Glomerular visceral epithelial cell (primary cell): Measurements from ENCODE around the gene USP53.
"Not testable (repeated sequence)": the region's sequence is repeated elsewhere in the genome, so short reads cannot be mapped to it uniquely, and the experiment has no call there.

Experiments used
- DNase-seq: peaks from one replicate; pipeline ENCODE4 v3.0.0-alpha.2; 2016; ENCODE audit errors: extremely low spot score

The USP53 gene

DNA sequence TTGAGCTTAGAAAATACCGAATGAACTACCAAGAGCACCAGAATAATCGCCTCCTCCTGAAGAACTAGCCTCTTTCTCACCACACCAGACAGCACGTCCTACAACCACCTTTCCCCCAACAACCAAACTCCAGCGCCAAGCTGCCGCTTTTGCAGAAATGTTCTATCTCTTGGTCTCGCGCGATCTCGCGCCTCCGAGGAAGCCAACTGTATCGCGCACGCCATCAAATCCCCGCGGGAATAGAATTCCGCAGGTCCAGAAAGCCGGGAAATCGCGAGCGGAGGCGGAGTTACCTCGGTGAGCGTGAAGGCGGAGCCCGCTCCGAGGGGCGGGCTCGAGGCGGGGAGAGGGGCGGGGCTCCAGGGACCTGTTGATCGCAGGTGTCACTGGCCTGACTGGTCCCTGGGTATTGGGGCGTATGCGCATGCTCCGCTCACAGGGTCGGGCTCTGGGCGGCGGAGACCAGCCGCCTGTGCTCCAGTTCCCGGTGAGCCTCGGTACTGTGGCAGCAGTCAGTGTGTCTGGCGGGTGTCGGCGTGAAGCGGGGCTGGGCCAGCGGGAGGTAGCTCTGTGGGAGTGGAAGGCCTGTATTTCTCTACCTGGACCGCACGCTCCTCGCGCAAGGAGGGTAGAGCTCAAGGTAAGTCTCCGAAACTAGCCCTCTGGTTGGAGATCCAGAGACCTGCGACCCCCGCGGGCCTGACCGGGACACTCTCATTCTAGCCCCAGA, at the start of gene USP53:
TSS of gene USP53 (plus strand) at position 480 of the 730 bp plus-strand sequence. CDS start 27,047 bp downstream, outside the sequence.
- peak; percentile 99 for DNase-seq

DNA sequence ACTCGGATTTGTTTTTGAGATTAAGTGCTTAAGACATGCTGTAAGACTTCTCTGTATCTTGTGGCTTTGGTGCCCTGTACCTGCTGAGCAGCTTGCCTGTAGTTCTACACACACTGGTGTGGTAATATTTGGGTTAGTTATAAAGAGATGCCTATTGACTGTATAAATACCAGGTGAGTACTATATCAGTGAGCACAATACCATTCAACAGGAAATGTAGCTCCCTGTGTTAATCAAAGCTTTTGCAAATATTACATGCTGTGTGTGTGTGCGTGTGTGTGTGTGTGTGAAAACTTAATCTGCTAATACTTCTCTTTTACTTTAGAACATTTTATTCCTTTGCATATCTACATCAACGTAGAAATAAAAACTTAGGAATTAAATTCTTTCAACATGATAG, 46.7 kb upstream of the USP53 start:
- DNase-seq = no peak

DNA sequence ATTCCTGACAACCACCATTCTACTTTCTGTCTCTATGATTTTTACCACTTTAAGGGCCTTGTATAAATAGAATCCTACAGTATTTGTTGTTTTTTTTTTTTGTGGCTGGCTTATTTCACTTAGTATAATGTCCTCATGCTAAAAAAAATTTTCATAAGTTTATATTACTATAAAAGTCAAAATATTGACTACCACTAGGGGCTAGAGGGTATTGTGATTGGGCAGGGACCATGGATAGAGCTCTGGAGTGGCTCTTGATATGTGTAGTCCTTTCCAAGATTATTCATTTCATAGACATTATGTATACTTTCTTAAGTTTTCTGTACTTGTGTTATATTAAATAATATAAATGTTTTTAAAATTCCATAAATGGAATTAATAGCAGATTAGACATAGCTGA, 42.3 kb upstream of the USP53 start:
- no peak for DNase-seq

DNA sequence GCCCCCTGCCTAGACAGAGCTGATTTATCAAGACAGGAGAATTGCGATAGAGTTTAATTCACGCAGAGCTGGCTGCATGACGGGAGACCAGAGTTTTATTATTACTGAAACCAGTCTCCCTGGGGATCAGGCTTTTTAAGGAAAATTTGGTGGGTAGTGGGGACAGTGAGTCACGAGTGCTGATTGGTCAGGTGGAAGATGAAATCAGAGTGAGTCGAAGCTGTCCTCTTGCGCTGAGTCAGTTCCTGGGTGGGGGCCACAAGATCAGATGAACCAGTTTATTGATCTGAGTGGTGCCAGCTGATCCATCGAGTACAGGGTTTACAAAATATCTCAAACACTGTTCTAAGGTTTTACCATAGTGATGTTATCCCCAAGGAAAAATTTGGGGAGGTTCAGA, 40.3 kb upstream of the USP53 start:
- DNase-seq = no peak

DNA sequence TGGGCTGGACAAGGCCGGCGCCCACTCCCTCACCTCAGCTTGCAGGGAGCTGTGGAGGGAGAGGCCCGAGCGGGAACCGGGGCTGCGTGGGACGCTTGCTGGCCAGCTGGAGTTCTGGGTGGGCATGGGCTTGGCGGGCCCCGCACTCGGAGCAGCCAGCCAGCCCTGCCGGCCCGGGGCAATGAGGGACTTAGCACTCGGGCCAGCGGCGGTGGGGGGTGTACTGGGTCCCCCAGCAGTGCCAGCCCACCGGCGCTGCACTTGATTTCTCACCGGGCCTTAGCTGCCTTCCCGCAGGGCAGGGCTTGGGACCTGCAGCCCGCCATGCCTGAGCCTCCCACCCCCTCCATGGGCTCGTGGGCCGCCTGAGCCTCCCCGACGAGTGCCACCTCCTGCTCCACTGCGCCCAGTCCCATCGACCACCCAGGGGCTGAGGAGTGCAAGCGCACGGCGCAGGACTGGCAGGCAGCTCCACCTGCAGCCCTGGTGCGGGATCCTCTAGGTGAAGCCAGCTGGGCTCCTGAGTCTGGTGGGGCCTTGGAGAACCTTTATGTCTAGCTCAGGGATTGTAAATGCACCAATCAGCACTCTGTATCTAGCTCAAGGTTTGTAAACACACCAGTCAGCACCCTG, 38.7 kb upstream of the USP53 start:
- DNase-seq = not testable (repeated sequence)

DNA sequence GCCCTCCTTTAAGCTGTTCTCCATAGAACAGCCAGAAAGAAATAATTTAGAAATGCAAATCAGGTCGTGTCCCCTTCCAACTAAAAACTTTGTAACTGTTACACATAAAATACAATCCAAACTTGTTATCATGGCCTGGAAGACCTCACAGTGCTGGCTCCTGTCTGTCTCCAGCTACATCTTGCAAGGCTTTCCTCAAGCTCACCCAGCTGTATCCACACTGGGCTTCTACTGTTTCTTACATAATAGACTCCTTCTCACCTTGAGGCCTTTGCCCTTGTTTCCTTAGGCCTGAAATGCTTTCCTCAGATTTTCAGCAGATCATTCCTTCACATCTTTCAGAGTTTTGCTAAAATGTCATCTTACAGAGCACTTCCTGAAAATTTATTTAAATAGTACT, 33.5 kb upstream of the USP53 start:
- no peak for DNase-seq

DNA sequence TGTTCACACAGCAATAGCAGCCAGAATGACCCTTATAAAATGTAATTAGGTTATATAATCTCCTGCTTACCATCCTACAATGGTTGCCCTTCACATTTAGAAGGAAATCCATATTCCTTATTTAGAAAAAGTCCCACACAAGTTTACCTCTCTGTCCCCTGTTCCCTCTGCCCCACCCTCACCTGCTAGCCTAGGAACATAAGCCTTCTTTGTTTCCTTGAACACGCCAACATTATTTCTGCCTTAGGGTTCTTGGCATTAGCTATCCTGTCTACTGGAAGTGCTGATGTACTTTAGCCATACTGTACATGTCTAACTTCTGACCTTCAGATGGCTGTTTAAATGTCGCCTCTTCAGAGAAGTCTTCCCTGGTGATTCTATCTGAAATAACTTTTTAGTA, 28.4 kb upstream of the USP53 start:
- no peak for DNase-seq

DNA sequence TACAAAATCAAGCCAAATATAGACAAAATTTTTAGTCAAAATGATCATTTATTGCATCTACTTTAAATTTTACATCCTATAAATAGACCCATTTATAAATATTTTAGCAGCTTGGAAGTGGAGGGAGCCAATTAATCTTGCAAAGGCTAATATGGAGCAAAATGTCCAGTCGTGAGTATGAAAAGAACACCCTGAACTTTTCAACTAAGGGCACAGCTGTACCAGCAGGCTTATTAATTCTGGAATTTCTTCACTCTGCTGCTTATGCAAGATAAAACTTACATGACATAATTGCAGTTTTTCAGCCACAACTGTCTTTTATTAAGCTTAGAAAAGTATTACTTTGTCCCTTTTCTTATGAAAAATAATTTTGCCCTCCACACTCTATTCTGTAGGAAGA, 22.9 kb upstream of the USP53 start:
- no peak for DNase-seq

DNA sequence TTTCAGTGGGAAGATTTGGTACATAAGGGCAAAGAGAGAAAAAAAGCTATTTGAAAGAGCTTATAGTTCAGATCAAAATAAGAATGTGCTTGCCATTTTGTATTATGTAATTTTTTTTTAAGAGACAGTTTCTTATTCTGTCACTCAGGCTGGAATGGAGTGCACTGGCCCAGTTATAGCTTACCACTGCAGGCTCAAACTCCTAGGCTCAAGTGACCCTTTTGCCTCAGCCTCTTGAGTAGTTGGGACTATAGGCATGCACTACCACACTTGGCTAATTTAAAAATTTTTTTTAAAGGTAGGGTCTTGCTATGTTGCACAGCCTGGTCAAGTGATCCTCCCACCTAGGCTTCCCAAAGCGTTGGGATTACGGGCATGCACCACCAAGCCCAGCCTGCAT, 22.2 kb upstream of the USP53 start:
- no peak for DNase-seq

DNA sequence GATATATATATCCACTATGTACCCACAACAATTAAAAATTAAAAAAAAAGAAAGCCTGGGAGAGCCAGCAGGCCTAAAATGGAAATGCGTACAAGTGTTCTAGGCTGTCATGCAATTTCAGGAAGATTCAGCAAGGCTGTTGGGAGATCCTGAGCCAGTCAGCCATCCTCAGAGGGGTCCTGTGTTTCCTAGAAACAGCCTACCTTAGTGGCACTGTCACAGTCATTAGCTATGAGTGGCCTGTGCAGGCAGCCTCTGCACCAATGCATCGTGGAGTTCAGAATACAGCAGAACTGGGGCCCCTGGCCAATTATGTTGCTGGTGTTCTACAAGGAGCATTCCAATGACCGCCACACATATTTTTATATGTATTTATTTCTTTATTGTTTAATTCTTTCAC, 21.0 kb upstream of the USP53 start:
- DNase-seq = no peak

DNA sequence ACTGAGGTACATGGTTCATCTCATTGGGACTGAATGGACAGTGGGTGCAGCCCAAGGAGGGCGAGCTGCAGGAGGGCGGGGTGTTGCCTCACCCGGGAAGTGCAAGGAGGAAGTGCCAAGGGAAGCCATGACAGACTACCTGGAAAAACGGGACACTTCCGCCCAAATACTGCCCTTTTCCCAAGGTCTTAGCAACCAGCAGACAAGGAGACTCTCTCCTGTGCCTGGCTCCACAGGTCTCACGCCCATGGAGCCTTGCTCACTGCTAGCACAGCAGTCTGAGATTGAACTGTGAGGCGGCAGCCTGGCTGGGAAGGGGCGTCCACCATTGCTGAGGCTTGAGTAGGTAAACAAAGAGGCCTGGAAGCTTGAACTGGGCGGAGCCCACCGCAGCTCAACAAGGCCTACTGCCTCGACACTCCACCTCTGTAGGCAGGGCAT, 14.7 kb upstream of the USP53 start:
- no peak for DNase-seq

DNA sequence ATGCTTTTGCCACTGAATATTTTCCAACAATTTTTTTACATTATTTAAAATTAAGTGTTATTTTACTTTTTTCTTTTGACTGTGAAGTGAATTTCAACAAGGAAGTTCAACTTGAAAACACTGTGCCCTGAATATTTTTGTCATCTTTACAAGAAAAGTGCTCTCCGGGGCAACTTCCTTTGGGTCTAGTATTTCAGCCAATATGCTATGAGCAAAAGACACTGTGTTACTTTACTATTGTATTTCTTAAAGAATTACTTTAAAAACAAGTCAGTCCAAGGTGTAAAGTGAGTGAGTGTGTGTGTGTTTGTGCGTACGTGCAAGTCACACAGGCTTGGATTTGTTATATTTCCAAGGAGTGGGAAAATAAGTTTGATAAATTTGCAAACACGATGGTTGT, 7.6 kb upstream of the USP53 start:
- DNase-seq = no peak

DNA sequence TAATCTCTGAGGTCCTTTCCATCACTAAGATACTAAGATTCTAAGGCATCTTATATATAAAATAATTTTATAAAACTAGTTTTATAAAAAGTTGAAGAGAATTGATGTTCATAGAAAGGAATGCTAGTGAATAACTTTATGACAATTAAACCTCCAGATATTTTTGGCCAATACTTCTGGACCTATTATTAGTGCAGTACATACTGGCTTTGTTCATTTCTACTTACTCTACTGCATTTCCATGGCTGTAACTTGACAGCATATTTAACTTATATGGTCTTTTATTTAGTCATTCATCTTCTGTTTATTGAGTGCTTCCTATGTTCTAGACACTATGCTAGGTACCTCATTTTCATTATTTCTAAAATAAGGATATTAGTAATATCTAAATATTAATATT, 6.8 kb upstream of the USP53 start:
- DNase-seq = no peak

DNA sequence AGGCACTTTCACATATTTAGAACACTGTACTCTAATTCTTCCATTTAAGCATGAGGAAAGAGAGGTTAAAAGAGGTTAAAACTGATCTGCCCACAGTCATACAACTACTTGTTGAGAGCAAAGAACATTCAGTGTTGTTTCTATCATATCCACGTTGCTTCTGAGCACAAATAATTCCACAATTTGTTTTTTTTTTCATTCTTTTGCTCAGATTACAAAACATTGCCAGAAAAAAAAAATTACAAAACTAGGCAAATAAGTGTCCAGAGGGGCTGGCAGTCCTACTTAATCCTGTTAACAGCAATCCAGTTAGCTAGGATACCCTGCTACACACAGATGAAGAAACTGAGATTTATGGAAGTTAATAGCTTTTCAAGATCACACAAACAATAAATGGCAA, 6.3 kb upstream of the USP53 start:
- DNase-seq = no peak

DNA sequence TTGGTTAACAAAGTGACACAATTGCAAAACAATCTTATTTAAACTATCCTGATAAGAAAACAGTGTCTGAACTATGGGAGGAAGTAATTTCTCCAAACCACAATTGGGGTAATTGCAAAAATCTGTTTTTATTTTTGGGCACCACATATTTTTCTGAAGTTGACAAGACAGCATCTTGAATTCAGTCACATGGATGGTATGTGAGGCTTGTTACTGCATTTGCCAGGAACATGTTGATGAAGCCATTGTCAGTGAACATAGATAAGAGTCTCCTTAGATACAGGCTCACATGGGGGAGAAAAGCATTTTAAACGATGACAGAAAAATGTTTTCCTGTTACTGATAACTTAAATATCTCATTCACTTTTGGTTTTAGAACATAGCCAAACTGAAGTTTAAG, 5.5 kb upstream of the USP53 start:
- no peak for DNase-seq

DNA sequence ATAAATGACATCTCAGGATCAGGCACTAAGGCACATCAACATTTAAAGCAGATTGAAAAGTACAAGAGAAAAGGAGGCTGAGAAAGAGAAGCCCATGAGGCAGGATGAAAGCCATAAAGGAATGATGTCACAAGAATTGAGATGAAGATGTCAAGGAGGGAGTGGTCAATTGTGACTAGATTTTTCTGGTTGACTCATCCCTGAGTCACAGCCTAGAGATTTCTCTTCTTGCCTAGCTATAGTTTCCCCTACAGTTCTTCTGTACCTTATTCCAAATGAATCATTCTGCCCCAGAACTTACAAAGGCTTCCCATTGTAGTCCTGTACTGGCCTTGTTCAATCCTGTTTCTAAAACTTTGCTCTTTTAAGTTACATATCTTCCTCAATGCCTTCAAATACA, 3.4 kb upstream of the USP53 start:
- peak; percentile 80 for DNase-seq

DNA sequence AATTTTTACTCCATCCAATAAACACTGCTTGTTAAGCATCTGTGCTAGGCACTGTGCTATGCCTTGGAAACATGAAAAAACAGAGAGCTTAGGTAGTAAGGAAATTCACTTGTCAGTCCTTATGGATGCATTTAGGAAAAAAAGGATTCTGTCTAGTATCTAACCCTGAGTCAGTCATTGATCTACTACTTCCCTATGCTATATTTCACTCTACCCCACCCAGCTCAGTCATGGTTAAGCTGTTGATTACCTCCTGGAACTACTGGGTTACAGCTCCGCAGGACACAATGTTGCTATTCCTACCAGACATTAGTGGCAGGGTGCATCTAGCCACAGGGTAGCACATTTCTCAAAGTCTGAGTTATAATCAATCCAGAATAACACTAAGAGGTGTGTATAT, 2.9 kb upstream of the USP53 start:
- DNase-seq = no peak

DNA sequence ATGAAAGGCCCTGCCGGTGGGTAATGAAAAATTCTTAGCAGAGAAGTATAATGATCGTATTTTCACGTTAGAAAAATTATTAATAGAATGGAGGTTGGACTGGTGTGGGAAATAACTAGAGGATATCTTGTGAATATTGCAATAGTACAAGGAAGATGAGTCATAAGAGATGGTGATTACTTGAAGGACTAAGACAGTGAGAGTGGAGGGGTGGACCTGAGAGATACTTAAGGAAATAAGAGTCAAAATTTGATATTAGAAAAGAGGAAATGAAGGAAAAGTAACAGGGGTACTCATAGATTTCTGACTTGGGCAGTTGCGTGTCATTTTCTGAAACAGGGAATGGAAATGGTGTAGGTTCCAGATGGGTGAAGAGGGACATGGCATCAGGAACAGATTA, 1.7 kb upstream of the USP53 start:
- peak; percentile 11 for DNase-seq

DNA sequence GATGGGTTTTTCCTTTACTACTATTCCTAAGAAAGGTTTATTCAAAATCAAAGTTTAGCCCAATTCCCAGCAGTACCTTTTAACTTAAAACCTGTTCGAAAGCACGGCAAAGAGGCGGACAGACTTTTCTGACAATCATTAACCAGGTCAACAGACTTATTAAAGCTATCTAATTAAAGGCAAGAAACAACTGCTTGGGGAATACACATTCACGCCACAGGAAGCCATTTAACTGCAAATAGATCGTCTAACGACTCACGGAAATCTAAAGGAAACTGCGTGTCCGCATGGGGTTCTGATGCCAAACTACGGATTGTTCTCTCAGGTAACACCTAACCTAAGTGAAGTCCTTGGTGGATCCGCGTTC, 663 bp upstream of the USP53 start:
- no peak for DNase-seq

DNA sequence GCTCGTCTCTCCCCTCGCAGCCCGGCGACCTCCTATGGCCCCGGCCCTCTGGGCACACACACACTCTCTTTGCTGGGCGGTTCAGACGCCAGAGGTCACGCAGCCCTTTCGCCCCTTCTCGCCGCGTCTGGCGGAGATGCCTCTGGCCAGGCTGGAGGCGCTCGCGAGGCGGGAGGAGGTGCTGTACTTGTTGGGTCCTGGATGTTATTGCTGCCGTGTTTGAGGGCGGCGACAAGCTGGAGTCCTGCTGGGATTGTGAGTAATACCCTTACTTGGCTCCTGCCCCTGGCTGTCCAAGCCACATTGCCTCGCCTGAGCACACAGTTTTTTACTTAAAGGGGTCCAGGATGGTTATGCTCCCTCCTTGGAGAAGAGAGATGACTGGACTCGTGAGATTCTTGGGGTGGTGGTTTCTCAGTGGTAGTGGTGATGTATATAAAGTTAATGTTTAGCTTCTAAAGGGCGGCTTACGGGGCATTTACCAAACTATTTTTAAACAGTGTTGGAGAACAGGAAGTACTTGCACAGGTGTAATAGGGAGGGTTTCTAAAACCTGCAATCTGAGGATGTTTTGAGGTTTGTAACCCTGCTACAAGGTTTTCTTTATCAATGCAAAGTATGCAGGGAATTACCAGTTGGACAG, 572 bp downstream of the USP53 start:
- DNase-seq = peak; percentile 93

DNA sequence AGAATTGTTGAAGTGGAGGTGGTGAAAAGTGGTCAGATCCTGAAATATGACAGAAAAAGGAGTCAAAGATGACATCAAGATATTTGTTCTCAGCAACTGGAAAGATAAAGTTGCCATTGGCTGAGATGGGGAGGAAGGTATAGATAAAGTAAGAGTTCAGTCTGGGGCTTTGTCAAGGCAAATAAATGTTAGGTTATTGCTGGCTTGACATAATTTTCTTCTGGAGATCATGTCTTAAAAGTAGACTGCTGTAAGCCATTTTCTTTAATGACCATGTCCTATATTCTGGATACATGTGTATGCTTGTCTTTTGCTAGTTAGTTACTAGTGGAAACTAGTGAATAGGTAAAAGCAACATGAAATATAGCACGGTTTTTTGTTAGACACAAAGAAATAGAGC, 5.6 kb downstream of the USP53 start:
- DNase-seq = no peak

DNA sequence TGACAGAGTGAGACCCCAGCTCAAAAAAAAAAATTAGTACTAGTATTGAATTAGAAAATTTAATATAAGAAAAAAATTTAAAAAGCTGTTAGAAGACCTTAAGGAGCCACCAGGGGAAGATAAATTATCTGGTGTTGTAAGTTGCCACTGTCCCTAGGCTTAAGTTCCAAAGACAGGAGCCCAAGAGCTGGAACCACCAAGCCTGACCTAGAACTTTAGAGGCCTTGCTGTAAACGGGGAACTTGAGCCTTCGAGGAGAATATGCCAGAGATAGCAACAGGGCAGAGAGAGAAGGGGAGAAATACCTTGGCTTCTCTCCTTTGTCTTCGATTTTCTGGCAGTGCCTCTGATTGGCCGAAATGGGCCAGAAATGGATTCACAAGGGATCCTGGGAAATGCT, 8.9 kb downstream of the USP53 start:
- no peak for DNase-seq

DNA sequence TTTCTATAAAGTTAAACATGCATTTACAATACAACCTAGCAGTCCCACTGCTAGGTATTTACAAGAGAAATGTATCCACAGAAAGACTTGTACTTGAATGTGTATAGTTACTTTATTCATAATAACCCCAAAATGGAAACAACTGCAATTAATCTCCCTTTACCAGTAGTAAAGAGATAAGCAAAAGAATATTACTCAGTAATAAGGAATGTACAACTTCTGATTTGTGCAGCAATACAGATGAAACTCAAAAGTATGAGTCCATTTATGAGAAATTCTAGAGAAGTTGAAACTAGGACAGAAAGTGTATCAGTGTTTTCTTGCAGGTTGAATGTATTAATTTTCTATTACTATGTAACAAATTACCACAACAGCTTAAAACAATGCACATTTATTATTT, 15.2 kb downstream of the USP53 start:
- DNase-seq = no peak
